NCI-H128 (cell line): ENCODE results near the gene CAMK2N2.
A peak's percentile ranks its signal among the peaks of the same experiment; 100 is the strongest.

Experiments used
- DNase-seq: peaks from one replicate; lab custom pipeline; 2025; ENCODE audit not compliant: unreplicated experiment; lab: John Stamatoyannopoulos, UW

The CAMK2N2 gene

GRCh38 chr3:184261270-184261853 lies at the start of gene CAMK2N2:
Gene CAMK2N2 (minus strand): TSS chr3:184261553. CDS start chr3:184261285, 268 bp downstream.
- peak; percentile 91 for DNase-seq

GRCh38 chr3:184308744-184309143 lies 47.4 kb upstream of the CAMK2N2 start:
- DNase-seq: no peak

- no peak for DNase-seq
Observed at GRCh38 chr3:184307915-184308314, 46.6 kb upstream of the CAMK2N2 start.

GRCh38 chr3:184306341-184306972 lies 45.1 kb upstream of the CAMK2N2 start:
- no peak for DNase-seq

GRCh38 chr3:184305577-184305976 lies 44.2 kb upstream of the CAMK2N2 start:
- DNase-seq: no peak

- no peak for DNase-seq
Observed at GRCh38 chr3:184300378-184300720, 39.0 kb upstream of the CAMK2N2 start.

- DNase-seq: no peak
Observed at GRCh38 chr3:184299488-184300377, 38.4 kb upstream of the CAMK2N2 start.

GRCh38 chr3:184298759-184299487 lies 37.6 kb upstream of the CAMK2N2 start, which contains the start of gene PSMD2:
Gene PSMD2 (plus strand): TSS chr3:184299241. CDS start chr3:184299267, 26 bp downstream.
- DNase-seq: peak; percentile 90

- no peak for DNase-seq
Observed at GRCh38 chr3:184296616-184297015, 35.3 kb upstream of the CAMK2N2 start.

GRCh38 chr3:184295771-184296170 lies 34.4 kb upstream of the CAMK2N2 start:
- no peak for DNase-seq

GRCh38 chr3:184291738-184292445 lies 30.5 kb upstream of the CAMK2N2 start:
- no peak for DNase-seq

GRCh38 chr3:184291044-184291737 lies 29.8 kb upstream of the CAMK2N2 start:
- DNase-seq: no peak

GRCh38 chr3:184290331-184290730 lies 29.0 kb upstream of the CAMK2N2 start:
- no peak for DNase-seq

GRCh38 chr3:184289426-184289938 lies 28.1 kb upstream of the CAMK2N2 start:
- peak; percentile 43 for DNase-seq

GRCh38 chr3:184284696-184285095 lies 23.3 kb upstream of the CAMK2N2 start:
- DNase-seq: peak; percentile 71

- DNase-seq: no peak
Observed at GRCh38 chr3:184283681-184284080, 22.3 kb upstream of the CAMK2N2 start.

- no peak for DNase-seq
Observed at GRCh38 chr3:184282941-184283340, 21.6 kb upstream of the CAMK2N2 start.

- no peak for DNase-seq
Observed at GRCh38 chr3:184277366-184277765, 16.0 kb upstream of the CAMK2N2 start.

- DNase-seq: no peak
Observed at GRCh38 chr3:184275961-184276910, 14.9 kb upstream of the CAMK2N2 start, which contains the start of gene ECE2. Gene ECE2 (plus strand): TSS chr3:184276022. CDS start chr3:184276154, 132 bp downstream.
